ENCODE results near the gene KSR2.

GRCh38 chr12:117580015-117580717 lies 388.6 kb downstream of the KSR2 start:
- TF ChIP-seq CTCF (conservative IDR thresholded peaks at IDR 0.05; ENCODE audit: low read length) (no peak), EZH2phosphoT487 (IDR thresholded peaks at IDR 0.05; ENCODE audit: borderline replicate concordance, low read depth, low read length) (no peak)

Measured in OCI-LY7 (cell line).